AML-193 (cell line): Measurements from ENCODE around the gene KRT34.
"Not testable (repeated sequence)": the region's sequence is repeated elsewhere in the genome, so short reads cannot be mapped to it uniquely, and the experiment has no call there.

Experiments
- DNase-seq, 2 experiments: peaks; one replicate each; lab custom pipeline; 2025; lab: John Stamatoyannopoulos, UW

KRT34 gene

DNA sequence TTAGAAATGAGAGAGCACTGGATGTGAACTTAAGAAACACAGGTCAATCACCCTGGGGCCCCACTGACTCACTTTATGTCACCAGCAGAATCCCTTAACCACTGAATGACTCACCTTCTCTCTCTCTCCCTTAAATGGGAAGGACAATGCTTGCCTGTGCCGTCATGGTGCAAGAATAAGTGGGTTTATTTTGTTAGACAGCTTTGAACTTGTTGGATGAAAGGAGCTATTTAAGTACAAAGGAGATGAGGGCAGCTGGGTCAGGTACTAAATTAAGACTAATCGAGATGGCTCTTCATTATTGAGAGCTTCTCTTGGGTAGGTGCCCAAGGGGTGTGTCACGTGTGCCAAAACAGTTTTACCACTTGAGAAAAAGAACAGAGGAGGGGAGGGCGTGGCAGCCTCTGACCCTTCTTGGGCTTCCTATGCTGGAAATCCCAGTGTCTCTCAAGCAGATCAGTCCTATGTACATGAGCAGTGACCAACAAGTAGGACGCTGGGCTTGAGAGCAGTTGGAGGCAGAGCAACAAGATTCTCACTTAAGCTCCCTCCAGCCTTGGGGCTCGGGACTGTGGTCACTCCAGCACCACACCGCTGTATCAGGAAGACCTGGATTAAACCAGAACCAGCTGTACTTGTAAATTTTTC lies 22.0 kb upstream of the KRT34 start:
- DNase-seq, result peak; percentile 37 to 44

DNA sequence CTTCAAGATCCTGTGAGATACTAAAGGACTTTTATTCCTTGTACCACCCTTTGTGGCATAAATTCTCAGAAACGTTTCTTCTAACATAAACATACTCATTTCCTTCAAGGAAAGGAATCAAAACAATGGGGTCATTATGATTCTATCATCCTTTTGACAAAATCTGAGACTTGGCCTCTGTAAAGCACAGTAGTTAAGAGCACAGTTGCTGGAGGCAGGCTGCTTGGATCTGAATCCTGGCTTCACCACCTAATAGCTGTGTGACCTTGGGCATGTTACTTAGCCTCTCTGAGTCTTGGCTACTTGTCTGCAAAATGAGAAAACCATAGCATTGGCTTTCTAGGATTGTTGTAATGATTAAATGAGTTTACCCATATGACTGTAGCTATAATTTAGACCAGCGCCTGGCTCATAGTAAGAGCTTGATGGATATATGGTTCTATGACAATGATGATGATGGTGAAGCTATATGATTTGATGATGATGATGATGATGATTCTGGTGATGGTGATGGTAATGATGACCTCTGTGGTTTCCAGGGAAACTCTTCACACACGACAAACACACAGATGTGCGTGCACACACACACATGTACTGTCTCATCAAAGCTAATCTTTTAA lies 21.4 kb upstream of the KRT34 start:
- DNase-seq, result no peak

DNA sequence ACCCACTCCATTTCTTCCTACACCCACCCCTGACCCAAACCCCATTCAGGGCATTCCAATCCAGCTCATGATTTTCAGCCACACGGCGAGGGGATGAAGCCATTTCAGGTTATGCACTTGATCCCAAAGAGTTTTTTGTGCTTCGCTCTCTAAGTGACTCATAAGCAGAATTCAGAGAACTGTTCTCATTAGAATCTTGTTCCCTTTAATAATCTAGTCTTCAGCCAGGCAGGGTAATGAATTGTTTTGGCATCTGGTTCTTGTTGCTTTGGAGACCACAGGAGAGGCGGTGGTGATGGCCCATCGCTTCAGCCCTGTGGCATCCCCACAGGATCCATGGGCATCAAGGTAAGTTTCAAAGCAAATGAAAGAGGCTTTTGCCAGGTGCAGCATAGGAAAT lies 20.1 kb upstream of the KRT34 start:
- no peak for DNase-seq

GRCh38 chr17:41396996-41397660 lies 15.0 kb upstream of the KRT34 start, which contains the start of gene KRT31:
Gene KRT31, minus strand, starts transcription at chr17:41397608. Its CDS starts 69 bp downstream, at chr17:41397539.
- DNase-seq, result no peak

- no peak for DNase-seq
Observed at GRCh38 chr17:41396340-41396739, 14.2 kb upstream of the KRT34 start.

DNA sequence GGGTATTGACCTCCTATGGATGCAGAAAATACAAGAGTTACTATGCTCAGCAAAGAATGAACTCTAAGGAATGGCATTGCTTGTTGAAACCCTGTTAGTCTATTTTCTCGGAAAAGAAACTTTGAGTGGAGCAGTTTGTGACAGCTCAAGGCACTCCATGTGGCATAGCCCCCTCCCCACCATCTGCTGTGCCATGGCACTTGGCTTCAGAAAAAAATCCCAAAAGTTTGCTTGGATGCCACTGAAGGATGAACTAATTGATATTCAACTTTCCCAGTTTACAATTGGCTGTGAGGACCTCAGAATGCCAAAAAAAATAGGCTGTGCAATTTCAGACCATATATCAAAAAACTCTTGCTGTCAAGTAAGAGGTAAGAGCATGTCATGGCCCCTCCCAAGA lies 13.5 kb upstream of the KRT34 start:
- DNase-seq, result no peak

DNA sequence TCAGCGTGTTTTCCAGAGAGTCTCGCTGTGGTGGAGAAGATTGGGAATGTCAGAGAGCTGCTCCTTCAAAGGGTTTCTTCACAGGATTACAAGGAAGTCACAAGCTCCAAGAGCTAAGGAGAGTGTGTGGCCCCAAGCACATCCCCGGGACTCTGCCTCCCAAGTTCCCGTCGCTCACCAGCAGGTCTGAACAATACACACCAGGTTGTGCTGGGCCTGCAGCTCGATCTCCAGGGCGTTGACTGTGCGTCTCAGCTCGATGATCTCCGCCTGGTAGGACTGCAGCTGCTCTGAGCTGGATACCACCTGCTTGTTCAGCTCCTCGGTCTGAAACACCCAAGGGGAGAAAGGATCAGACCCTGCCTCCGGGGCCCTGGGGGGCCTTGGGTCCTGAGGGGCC lies 12.9 kb upstream of the KRT34 start:
- DNase-seq, result not testable (repeated sequence)

GRCh38 chr17:41394254-41394996 lies 12.3 kb upstream of the KRT34 start:
- DNase-seq, result no peak

DNA sequence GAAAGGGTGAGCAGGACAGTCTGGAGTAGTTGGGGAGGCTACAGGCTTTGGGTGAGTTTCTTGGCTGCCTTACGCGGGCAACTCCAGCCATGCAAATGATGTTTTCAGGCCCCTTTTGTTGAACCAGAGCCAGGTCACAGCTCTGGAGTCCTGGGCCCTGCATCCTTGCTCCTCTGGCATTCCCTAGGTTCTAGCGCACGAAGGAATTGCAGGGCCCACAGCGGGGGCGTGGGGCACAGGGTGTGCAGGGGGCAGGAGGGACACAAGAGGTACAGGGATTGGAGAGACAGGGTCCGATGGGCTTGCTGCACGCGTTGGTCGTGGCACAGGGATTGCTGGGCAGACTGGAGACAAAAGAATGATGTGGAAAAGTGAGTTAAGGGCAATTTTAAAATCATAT lies 11.7 kb upstream of the KRT34 start:
- DNase-seq, result no peak

DNA sequence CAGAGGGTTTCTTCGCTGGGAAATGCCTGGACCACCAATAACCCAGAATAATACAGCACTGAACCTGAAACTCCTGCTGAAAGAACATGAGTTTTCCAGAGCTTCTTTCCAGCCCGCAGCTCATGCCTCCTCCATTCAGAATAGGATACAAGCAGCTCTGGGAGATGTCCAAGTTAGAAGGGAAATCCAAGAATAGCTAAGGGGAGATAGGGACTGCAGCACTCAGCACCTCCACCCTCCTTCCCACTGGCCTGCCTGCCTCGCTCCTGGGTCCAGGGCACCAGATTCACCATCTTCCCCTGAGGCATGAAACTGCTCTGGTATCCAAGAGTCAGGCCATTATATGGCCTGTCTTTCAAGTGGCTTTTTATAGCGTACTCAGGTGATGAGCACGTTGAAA lies 11.2 kb upstream of the KRT34 start:
- no peak for DNase-seq

- no peak for DNase-seq
Observed at GRCh38 chr17:41392278-41392677, 10.2 kb upstream of the KRT34 start.

DNA sequence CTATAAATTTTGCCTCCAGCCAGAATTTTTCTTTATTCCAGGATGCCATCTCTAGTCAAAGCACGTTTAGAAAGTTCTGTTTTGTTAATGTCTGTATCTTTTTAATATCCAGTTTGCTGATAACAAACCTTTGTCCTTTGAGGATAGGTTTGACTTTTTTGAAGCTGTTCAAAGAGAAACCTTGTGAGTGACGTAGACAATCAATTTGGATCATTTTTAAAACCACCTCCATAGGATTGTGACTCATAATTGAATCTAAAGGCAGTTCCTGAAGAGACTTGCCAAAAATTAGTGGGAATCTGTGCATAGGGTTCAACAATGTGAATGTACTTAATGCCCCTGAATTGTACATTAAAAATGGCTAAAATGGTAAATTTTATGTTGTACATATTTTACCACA lies 9.4 kb upstream of the KRT34 start:
- DNase-seq, result no peak

GRCh38 chr17:41390411-41390938 lies 8.4 kb upstream of the KRT34 start:
- no peak for DNase-seq

- DNase-seq, result no peak
Observed at GRCh38 chr17:41387670-41388069, 5.6 kb upstream of the KRT34 start.

DNA sequence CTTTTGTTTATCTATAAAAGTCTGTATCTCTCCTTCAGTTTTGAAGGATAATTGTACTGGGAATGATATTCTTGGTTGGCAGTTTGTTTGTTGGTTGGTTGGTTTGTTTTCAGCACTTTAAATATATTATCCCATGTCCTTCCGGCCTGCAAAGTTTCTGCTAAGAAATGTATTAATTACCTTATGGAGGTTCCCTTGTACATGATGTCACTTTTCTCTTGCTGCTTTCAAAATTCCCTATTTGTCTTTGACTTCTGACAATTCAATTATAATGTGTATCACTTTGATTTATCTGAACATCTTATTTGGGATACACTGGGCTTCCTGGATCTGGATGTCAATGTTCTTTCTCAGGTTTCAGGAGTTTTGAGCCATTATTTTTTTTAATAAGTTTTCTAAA lies 4.1 kb upstream of the KRT34 start:
- no peak for DNase-seq

DNA sequence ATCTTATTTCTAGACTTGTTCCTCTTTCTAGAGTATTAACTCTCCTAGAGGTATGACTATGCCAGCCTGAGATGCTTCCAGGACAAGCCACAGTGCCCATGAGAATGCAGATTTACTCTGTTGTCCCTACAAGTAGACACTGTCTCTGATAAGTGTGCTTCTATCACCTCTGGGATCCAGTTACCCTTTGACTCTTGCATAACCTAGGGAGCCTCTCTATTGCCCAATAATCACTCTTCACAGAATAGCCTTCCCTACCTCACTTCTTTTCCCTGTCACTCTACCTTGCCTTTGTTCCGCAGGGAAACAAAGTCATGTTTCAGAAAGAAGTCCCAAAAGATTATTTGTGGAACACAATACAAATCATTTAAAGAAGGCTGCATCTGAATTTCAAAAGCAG lies 1.6 kb upstream of the KRT34 start:
- DNase-seq, result peak in 1 of 2 experiments; percentile 10

GRCh38 chr17:41382394-41382793 lies 288 bp upstream of the KRT34 start:
- no peak for DNase-seq

- not testable (repeated sequence) for DNase-seq
Observed at GRCh38 chr17:41380091-41380490, 2.0 kb downstream of the KRT34 start.

- no peak for DNase-seq
Observed at GRCh38 chr17:41377546-41377945, 4.6 kb downstream of the KRT34 start.

DNA sequence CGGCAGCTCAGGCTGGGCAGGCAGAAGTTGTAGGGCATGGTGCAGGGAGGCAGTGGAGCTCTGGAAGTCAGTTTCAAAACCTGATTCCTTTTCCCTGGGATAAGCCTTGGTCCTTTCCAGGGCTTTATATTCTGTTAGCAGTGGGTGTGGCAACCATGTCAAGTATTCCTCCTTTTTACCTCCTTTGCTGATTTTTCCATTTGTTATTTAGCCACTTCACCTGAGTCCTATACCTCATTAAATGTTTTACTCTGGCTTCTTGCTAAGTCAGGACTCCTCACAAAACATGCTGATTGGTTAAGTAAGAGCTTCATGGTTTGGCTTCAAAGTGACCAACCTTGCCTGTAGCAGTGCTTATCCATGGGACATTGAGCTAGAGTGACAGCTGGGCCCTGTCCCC lies 12.4 kb downstream of the KRT34 start, which contains the start of gene KRT33B:
KRT33B (minus strand) TSS at position 101 of the 400 bp plus-strand sequence; CDS start at position 38, 63 bp downstream.
- DNase-seq, result no peak

- no peak for DNase-seq
Observed at GRCh38 chr17:41369023-41369422, 13.1 kb downstream of the KRT34 start.

DNA sequence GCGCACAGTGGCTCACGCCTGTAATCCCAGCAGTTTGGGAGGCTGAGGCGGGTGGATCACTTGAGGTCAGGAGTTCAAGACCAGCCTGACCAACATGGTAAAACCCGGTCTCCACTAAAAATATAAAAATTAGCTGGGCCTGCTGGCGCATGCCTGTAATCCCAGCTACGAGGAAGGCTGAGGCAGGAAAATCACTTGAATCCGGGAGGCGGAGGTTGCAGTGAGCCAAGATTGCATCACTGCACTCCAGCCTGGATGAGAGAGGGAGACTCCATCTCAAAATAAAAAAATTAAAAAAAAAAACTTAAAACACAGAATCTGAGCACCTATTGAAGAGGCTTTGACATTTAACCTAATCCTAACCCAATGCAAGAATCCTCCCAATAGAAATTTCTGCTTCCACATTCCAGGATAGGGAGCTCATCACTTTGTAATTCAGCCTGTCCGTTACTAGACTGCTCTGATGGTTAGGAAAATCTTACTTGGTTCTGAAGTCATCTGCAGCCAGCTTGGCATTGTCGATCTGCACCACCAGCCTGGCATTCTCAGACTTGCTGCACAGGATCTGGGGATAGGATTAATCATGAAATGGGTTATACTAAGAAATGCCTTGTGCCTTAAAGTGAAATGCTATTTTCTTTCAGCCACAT lies 14.6 kb downstream of the KRT34 start:
- DNase-seq, result no peak
